ENCODE measurements around the gene SLC39A1.

Gene SLC39A1

GRCh38 chr1:153929426-153929825 lies 33.9 kb downstream of the SLC39A1 start:
- H3K4me3 ChIP-seq (replicated peaks; ENCODE audit: low read depth, low read length) = no peak overlapping the region
- no peak for DNase-seq (ENCODE audit: low read depth)
- no peak for TF ChIP-seq CTCF (IDR thresholded peaks at IDR 0.05; ENCODE audit: low read length, missing control alignments)

- no peak for TF ChIP-seq CTCF (IDR thresholded peaks at IDR 0.05; ENCODE audit: low read length, missing control alignments)
- peak; percentile 21 for DNase-seq (ENCODE audit: low read depth)
- no peak overlapping the region for H3K4me3 ChIP-seq (replicated peaks; ENCODE audit: low read depth, low read length)
Measured at GRCh38 chr1:153928791-153929341, 34.5 kb downstream of the SLC39A1 start.

- no peak for TF ChIP-seq CTCF (IDR thresholded peaks at IDR 0.05; ENCODE audit: low read length, missing control alignments)
- DNase-seq (ENCODE audit: low read depth) = no peak
- no peak overlapping the region for H3K4me3 ChIP-seq (replicated peaks; ENCODE audit: low read depth, low read length)
Measured at GRCh38 chr1:153928245-153928644, 35.1 kb downstream of the SLC39A1 start.

GRCh38 chr1:153926405-153926804 lies 36.9 kb downstream of the SLC39A1 start:
- DNase-seq (ENCODE audit: low read depth) = no peak
- H3K4me3 ChIP-seq (replicated peaks; ENCODE audit: low read depth, low read length) = no peak overlapping the region
- TF ChIP-seq CTCF (IDR thresholded peaks at IDR 0.05; ENCODE audit: low read length, missing control alignments) = no peak

GRCh38 chr1:153922972-153923925 lies 40.1 kb downstream of the SLC39A1 start, which contains the start of gene GATAD2B:
Gene GATAD2B (minus strand): TSS chr1:153922972. CDS start chr1:153828347, 94,625 bp downstream.
- TF ChIP-seq CTCF (IDR thresholded peaks at IDR 0.05; ENCODE audit: low read length, missing control alignments) = no peak
- peak within 1 kb of the TSS; percentile 78 for H3K4me3 ChIP-seq (replicated peaks; ENCODE audit: low read depth, low read length)
- DNase-seq (ENCODE audit: low read depth) = peak; percentile 100

GRCh38 chr1:153922076-153922971 lies 41.0 kb downstream of the SLC39A1 start:
- DNase-seq (ENCODE audit: low read depth) = no peak
- H3K4me3 ChIP-seq (replicated peaks; ENCODE audit: low read depth, low read length) = peak overlapping the region; percentile 78
- TF ChIP-seq CTCF (IDR thresholded peaks at IDR 0.05; ENCODE audit: low read length, missing control alignments) = no peak

Measured in fibroblast of pulmonary artery (primary cell).